IMR-90 (cell line): Measurements from ENCODE around the gene DNAJC12. TPM values are rescaled to one million over a fixed set of nuclear protein-coding genes. Genes with fewer than 3 reads are reported as not detected.

ENCODE experiments used
- ATAC-seq: fragments of 200-7000 bp; cut with Tn5 transposase; 2 replicates; pipeline ENCODE4 v1.9.1; 2020; ENCODE audit warnings: low read depth, mild to moderate bottlenecking, moderate library complexity
- BruUV-seq: library from RNA; stranded (reverse); fragments of 400-500 nt; replicated peaks from 2 replicates; lab custom pipeline; 2021; lab: Mats Ljungman, UMichigan
- CTCF ChIA-PET: fragments of 300-600 bp; formaldehyde crosslinking; extraction: SDS; loops from one replicate; lab custom pipeline; 2021; ENCODE audit warnings: antibody characterized with exemption; lab: Yijun Ruan, JAX
- POLR2A ChIA-PET: fragments of 300-600 bp; sonication (Branson Sonifier 250); formaldehyde crosslinking; loops from one replicate; lab custom pipeline; 2022; ENCODE audit warnings: antibody characterized with exemption; ENCODE audit not compliant: unreplicated experiment; lab: Charles Lee
- DNase-seq: peaks from one replicate; pipeline ENCODE4 v3.0.0; 2013
- H2AFZ ChIP-seq: replicated peaks from 2 replicates; pipeline ENCODE3; 2013; ENCODE audit warnings: low read length, mild to moderate bottlenecking; ENCODE audit not compliant: poor library complexity
- H2AK5ac ChIP-seq: 2 replicates; pipeline ENCODE4 v1.6.1; 2013; ENCODE audit warnings: low read depth, low read length, inconsistent platforms
- H2AK9ac ChIP-seq: replicated peaks from 2 replicates; pipeline ENCODE3; 2013; ENCODE audit warnings: mild to moderate bottlenecking, low read depth, low read length, moderate library complexity; ENCODE audit not compliant: poor library complexity
- H2BK120ac ChIP-seq: 2 replicates; pipeline ENCODE4 v1.6.1; 2013; ENCODE audit warnings: low read depth, low read length, inconsistent platforms
- H2BK15ac ChIP-seq: 3 replicates; pipeline ENCODE4 v1.6.1; 2013; ENCODE audit warnings: low read depth, low read length, inconsistent platforms
- H2BK20ac ChIP-seq: 2 replicates; pipeline ENCODE4 v1.6.1; 2013; ENCODE audit warnings: low read depth, mild to moderate bottlenecking, inconsistent platforms, low read length, moderate library complexity
- H2BK5ac ChIP-seq: 2 replicates; pipeline ENCODE4 v1.6.1; 2013; ENCODE audit warnings: mild to moderate bottlenecking, low read depth, low read length, inconsistent platforms; ENCODE audit not compliant: poor library complexity, severe bottlenecking
- H3K14ac ChIP-seq: replicated peaks from 2 replicates; pipeline ENCODE4 v1.6.1; 2013; ENCODE audit warnings: low read depth, low read length, inconsistent platforms
- H3K18ac ChIP-seq: 2 replicates; pipeline ENCODE4 v1.6.1; 2013; ENCODE audit warnings: low read depth, low read length, control low read depth
- H3K23ac ChIP-seq: 2 replicates; pipeline ENCODE4 v1.6.1; 2013; ENCODE audit warnings: low read depth, low read length, inconsistent platforms
- H3K27ac ChIP-seq: 2 replicates; pipeline ENCODE4 v1.5.1; 2013; ENCODE audit warnings: mild to moderate bottlenecking, control low read depth, low read length; ENCODE audit not compliant: insufficient read depth
- H3K27me3 ChIP-seq: 2 replicates; pipeline ENCODE4 v1.6.1; 2013; ENCODE audit warnings: low read length; ENCODE audit not compliant: control insufficient read depth, insufficient read depth
- H3K36me3 ChIP-seq: 2 replicates; pipeline ENCODE4 v1.6.1; 2013; ENCODE audit warnings: low read length, mixed read lengths; ENCODE audit not compliant: control insufficient read depth, insufficient read depth
- H3K4ac ChIP-seq: 2 replicates; pipeline ENCODE4 v1.6.1; 2013; ENCODE audit warnings: low read depth, low read length, inconsistent platforms
- H3K4me1 ChIP-seq: 2 replicates; pipeline ENCODE4 v1.6.1; 2013; ENCODE audit warnings: low read length, mixed read lengths; ENCODE audit not compliant: control insufficient read depth, insufficient read depth
- H3K4me2 ChIP-seq: 2 replicates; pipeline ENCODE4 v1.6.1; 2013; ENCODE audit warnings: low read depth, mild to moderate bottlenecking, control low read depth, low read length, moderate library complexity
- H3K4me3 ChIP-seq: 2 replicates; pipeline ENCODE4 v1.5.1; 2013; ENCODE audit warnings: low read depth, mild to moderate bottlenecking, control low read depth, low read length, moderate library complexity; ENCODE audit not compliant: insufficient read depth
- H3K56ac ChIP-seq: 2 replicates; pipeline ENCODE4 v1.6.1; 2013; ENCODE audit warnings: low read length, inconsistent platforms; ENCODE audit not compliant: insufficient read depth; ENCODE audit errors: extremely low read depth
- H3K79me1 ChIP-seq, 2 experiments: 2 replicates each; pipeline ENCODE4 v1.6.1; 2013; ENCODE audit warnings: low read length in 2 of 2, inconsistent platforms in 1 of 2, low read depth in 1 of 2
- H3K9ac ChIP-seq: 2 replicates; pipeline ENCODE4 v1.6.1; 2013; ENCODE audit warnings: low read depth, low read length, control low read depth
- H3K9me1 ChIP-seq: 2 replicates; pipeline ENCODE4 v1.6.1; 2013; ENCODE audit warnings: low read length, inconsistent platforms; ENCODE audit not compliant: insufficient read depth
- H3K9me3 ChIP-seq: 2 replicates; pipeline ENCODE4 v1.6.1; 2013; ENCODE audit warnings: low read length; ENCODE audit not compliant: control insufficient read depth, insufficient read depth
- H4K20me1 ChIP-seq: 2 replicates; pipeline ENCODE4 v1.6.1; 2013; ENCODE audit warnings: low read length, inconsistent platforms; ENCODE audit not compliant: insufficient read depth
- H4K5ac ChIP-seq: 2 replicates; pipeline ENCODE4 v1.6.1; 2013; ENCODE audit warnings: mild to moderate bottlenecking, low read depth, low read length, control low read depth
- H4K8ac ChIP-seq, 2 experiments: 2 replicates each; pipeline ENCODE4 v1.6.1; 2013; ENCODE audit warnings: low read depth in 2 of 2, low read length in 2 of 2, control low read depth in 1 of 2, inconsistent platforms in 1 of 2
- H4K91ac ChIP-seq: 2 replicates; pipeline ENCODE4 v1.6.1; 2013; ENCODE audit warnings: low read depth, low read length, inconsistent platforms; ENCODE audit not compliant: insufficient read depth
- CTCF ChIP-seq: conservative IDR thresholded peaks from 2 replicates; pipeline ENCODE4 v1.5.1; 2012; ENCODE audit warnings: mild to moderate bottlenecking, low read depth, low read length, improper control_type of control experiment
- FOS ChIP-seq: fragments of 150-350 bp; IDR thresholded peaks from 2 replicates; pipeline ENCODE4 v1.6.1; 2016; ENCODE audit warnings: low read depth, low read length
- WGBS, 2 experiments: methylation state at CpG; one replicate each; pipeline versions ENCODE4 v1.1.5 to v1.1.7; 2013; ENCODE audit warnings: missing lambda C conversion rate in 2 of 2; ENCODE audit not compliant: insufficient read length in 1 of 2; ENCODE audit errors: extremely low coverage in 2 of 2; 5-methylcytosine and 5-hydroxymethylcytosine counted together
- dilution Hi-C: fragments of 300-500 bp; cut with HindIII; formaldehyde crosslinking; loops from one replicate; pipeline ENCODE4 v1.14.3; 2018; ENCODE audit warnings: low sequenced_read_pairs; ENCODE audit not compliant: unreplicated experiment
- in situ Hi-C: fragments of 300-500 bp; cut with MboI; formaldehyde crosslinking; loops from 3 replicates; pipeline ENCODE4 v1.14.3; 2019; ENCODE audit warnings: low sequenced_read_pairs, inconsistent platforms, mixed read lengths
- intact Hi-C: fragments of 100-400 bp; cut with micrococcal nuclease; formaldehyde crosslinking; loops from 2 replicates; pipeline ENCODE4 v1.10.0; 2022
- polyA plus RNA-seq, 3 experiments: library from polyadenylated mRNA; depleted of rRNA; stranded (reverse); fragments of >200 nt; gene quantifications; 2 replicates each; pipeline ENCODE4 v1.2.3, GENCODE V29; 2012; ENCODE audit warnings: low replicate concordance in 1 of 3
- total RNA-seq: library from RNA; depleted of rRNA; stranded (reverse); fragments of >200 nt; gene quantifications from 2 replicates; pipeline ENCODE4 v1.2.3, GENCODE V29; 2012

DNAJC12 gene
- total and polyA plus RNA-seq, 2 of the 4 experiments (the other 2 are of a cell fraction), result 2.3 to 2.9 TPM

GRCh38 chr10:67807855-67808456, 30.0 kb downstream of the DNAJC12 start:
- H3K9me3 ChIP-seq, result no peaks in the 10 kb centered on the region
- H2BK120ac ChIP-seq, result no peak overlapping the region
- H3K79me1 ChIP-seq, result no peaks in the 10 kb centered on the region
- H3K27ac ChIP-seq, result no peak overlapping the region
- no peak overlapping the region for H2BK20ac ChIP-seq
- H2AK5ac ChIP-seq, result no peak overlapping the region
- DNase-seq (no peak), ATAC-seq (no peak)
- no peak overlapping the region for H4K8ac ChIP-seq
- no peak overlapping the region for H3K4me3 ChIP-seq
- no peak overlapping the region for H3K4ac ChIP-seq
- no peak overlapping the region for H4K91ac ChIP-seq
- TF ChIP-seq CTCF (no peak), FOS (no peak)
- POLR2A ChIA-PET, result no interaction called here
- no peaks in the 10 kb centered on the region for H4K20me1 ChIP-seq
- no peak overlapping the region for H3K23ac ChIP-seq
- intact Hi-C loops (no loop called here), dilution Hi-C loops (no loop called here), in situ Hi-C loops (no loop called here)
- H3K56ac ChIP-seq, result no peak overlapping the region
- H2BK15ac ChIP-seq, result no peak overlapping the region; the same call in 2 of the 3 replicates
- no TSS peak for BruUV-seq
- H4K5ac ChIP-seq, result no peak overlapping the region
- 0 out of 2 replicates have a peak, but pooled peaks cover 2% of the 10 kb centered on the region for H3K9me1 ChIP-seq
- H2AK9ac ChIP-seq, result no peak overlapping the region
- no peaks in the 10 kb centered on the region for H3K4me1 ChIP-seq
- H2BK5ac ChIP-seq, result no peak overlapping the region
- H3K14ac ChIP-seq, result no peak overlapping the region
- H3K36me3 ChIP-seq, result no peaks in the 10 kb centered on the region
- H3K27me3 ChIP-seq, result no peaks in the 10 kb centered on the region; the same call in 1 of the 2 replicates
- no peak overlapping the region for H2AFZ ChIP-seq
- no peak overlapping the region for H3K9ac ChIP-seq
- no peak overlapping the region for H3K4me2 ChIP-seq
- no peak overlapping the region for H3K18ac ChIP-seq
- CTCF ChIA-PET, result interaction anchor here (0.6 kb wide), 1 partner anchor 30 kb away, joined by 7 read pairs; no protein-coding TSS in a partner anchor
- WGBS, 2 experiments, result no CpG with 5 or more reads among the region's 4 CpGs
